ENCODE measurements around the gene CD3E. TPM values are rescaled to one million over a fixed set of nuclear protein-coding genes. Genes with fewer than 3 reads are reported as not detected.

The CD3E gene
- total and polyA plus RNA-seq, 2 of the 8 experiments (the other 6 are each of a cell fraction or from before 2014, with no cell fraction given), result not detected

DNA sequence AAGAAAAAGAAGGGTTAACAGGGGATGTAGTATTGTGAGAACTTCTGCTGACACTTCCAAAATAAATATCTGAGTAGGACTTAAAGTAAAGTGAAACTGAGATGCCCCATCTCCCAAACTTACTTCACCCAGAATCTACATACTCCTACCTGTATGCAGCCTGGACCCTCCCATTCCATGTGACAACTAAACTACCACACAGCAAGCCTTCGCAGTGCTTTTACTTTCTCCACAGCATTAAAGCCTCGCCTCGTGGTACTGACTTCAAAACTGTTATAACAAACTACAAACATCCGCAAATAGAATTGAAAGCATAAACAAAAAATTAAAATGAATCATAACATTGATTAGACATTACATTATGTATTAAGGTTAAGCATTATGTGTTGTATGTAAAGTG is 41.4 kb upstream of the CD3E start (continued):
- TF ChIP-seq CHD7 (IDR thresholded peaks at IDR 0.05; ENCODE audit: insufficient replicate concordance, low read length), result no peak
- TF ChIP-seq MAX (IDR thresholded peaks at IDR 0.05), result no peak
- TF ChIP-seq CTCF (IDR thresholded peaks at IDR 0.05; ENCODE audit: control extremely low read depth in 1 of 3, insufficient read depth in 1 of 3, low read depth in 1 of 3, low read length in 3 of 3), result no peak
- TF ChIP-seq RNF2 (IDR thresholded peaks at IDR 0.05; ENCODE audit: borderline replicate concordance, low read depth, low read length, missing control alignments, poor library complexity, severe bottlenecking), result no peak
- TF ChIP-seq NRF1 (IDR thresholded peaks at IDR 0.05; ENCODE audit: low read depth, low read length), result no peak
- TF ChIP-seq JUN (IDR thresholded peaks at IDR 0.05; ENCODE audit: low read depth, low read length), result no peak
- no peak for TF ChIP-seq BRCA1 (IDR thresholded peaks at IDR 0.05; ENCODE audit: low read depth, low read length)
- TF ChIP-seq MAFK (IDR thresholded peaks at IDR 0.05; ENCODE audit: low read depth, low read length), result no peak

All from H1 (cell line).